Measurements from ENCODE around the gene RFX2.

DNA sequence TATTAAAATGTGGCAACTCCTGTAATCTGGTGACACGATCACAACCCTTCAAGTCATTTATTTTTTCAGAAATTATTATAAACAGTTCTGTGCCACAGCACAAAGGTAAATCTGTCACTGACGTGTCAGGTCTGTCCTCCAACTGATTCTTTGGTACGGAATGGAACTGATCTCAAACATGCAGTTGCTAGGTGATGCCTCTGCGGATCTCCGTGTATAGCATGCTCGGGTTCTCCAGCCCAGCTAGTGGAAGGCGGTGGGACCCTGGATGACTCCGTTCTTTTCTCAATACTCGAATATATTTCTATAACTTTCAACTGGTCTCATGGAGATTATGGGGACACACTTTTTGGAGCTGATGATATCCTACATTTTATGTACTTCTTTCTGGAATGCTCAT is 143.4 kb downstream of the RFX2 start:
- no peak for TF ChIP-seq POLR2AphosphoS5 (IDR thresholded peaks at IDR 0.05)
- TF ChIP-seq, protein P1, sequence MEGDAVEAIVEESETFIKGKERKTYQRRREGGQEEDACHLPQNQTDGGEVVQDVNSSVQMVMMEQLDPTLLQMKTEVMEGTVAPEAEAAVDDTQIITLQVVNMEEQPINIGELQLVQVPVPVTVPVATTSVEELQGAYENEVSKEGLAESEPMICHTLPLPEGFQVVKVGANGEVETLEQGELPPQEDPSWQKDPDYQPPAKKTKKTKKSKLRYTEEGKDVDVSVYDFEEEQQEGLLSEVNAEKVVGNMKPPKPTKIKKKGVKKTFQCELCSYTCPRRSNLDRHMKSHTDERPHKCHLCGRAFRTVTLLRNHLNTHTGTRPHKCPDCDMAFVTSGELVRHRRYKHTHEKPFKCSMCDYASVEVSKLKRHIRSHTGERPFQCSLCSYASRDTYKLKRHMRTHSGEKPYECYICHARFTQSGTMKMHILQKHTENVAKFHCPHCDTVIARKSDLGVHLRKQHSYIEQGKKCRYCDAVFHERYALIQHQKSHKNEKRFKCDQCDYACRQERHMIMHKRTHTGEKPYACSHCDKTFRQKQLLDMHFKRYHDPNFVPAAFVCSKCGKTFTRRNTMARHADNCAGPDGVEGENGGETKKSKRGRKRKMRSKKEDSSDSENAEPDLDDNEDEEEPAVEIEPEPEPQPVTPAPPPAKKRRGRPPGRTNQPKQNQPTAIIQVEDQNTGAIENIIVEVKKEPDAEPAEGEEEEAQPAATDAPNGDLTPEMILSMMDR (IDR thresholded peaks at IDR 0.05) = no peak

All from breast epithelium (tissue), 3 donors.